K562 (cell line): ENCODE measurements around the gene LUM. TPM values are rescaled to one million over a fixed set of nuclear protein-coding genes. Genes with fewer than 3 reads are reported as not detected.

Source experiments
- ATAC-seq: fragments of 200-7000 bp; cut with Tn5 transposase; 3 replicates; pipeline ENCODE4 v1.9.1; 2020; ENCODE audit warnings: moderate library complexity
- BruUV-seq: library from RNA; stranded (reverse); fragments of 400-500 nt; replicated peaks from 2 replicates; lab custom pipeline; 2021; lab: Mats Ljungman, UMichigan
- CTCF ChIA-PET: fragments of 300-600 bp; formaldehyde crosslinking; extraction: SDS; loops from one replicate; lab custom pipeline; 2021; ENCODE audit warnings: low intra/inter-chr PET ratio; lab: Yijun Ruan, JAX
- POLR2A ChIA-PET: fragments of 300-600, 350-650 bp; sonication (Branson Sonifier 250); formaldehyde crosslinking; extraction: SDS; loops from one replicate; lab custom pipeline; 2021; ENCODE audit warnings: antibody characterized with exemption, inconsistent platforms; lab: Yijun Ruan, JAX
- DNase-seq, 4 experiments: peaks; one replicate each; pipeline versions ENCODE4 v3.0.0 to v3.0.0-alpha.2; 2011 to 2018; ENCODE audit warnings: low spot score in 3 of 4, mixed read lengths in 3 of 4; ENCODE audit errors: extremely low read depth in 1 of 4
- FAIRE-seq: peaks from 2 replicates; lab custom pipeline; 2011; peaks lifted over from hg19 to GRCh38; lab: Jason Lieb, UNC
- H2AFZ ChIP-seq: 2 replicates; pipeline ENCODE4 v1.6.0; 2011; ENCODE audit warnings: low read depth, low read length, control low read depth, inconsistent platforms
- H3K27ac ChIP-seq: fragments of 200-600 bp; 3 replicates; pipeline ENCODE4 v1.8.0; 2011; ENCODE audit warnings: low read depth, mild to moderate bottlenecking, control low read depth, inconsistent platforms, low read length, moderate library complexity, mixed read lengths; ENCODE audit errors: extremely low read depth
- H3K27me3 ChIP-seq, 2 experiments: fragments of 300-600 bp in 1 of 2; 2 replicates in 1 of 2; 3 replicates in 1 of 2; pipeline versions ENCODE4 v1.6.0 to v1.8.0; 2011; ENCODE audit warnings: inconsistent platforms in 2 of 2, low read length in 2 of 2, mild to moderate bottlenecking in 1 of 2, mixed read lengths in 1 of 2, moderate library complexity in 1 of 2; ENCODE audit not compliant: control insufficient read depth in 2 of 2, insufficient read depth in 2 of 2
- H3K36me3 ChIP-seq: fragments of 300-600 bp; 3 replicates; pipeline ENCODE4 v1.8.0; 2011; ENCODE audit warnings: mild to moderate bottlenecking, low read length, inconsistent platforms; ENCODE audit not compliant: control insufficient read depth, insufficient read depth
- H3K4me1 ChIP-seq, 2 experiments: fragments of 200-600 bp in 1 of 2; replicated peaks in 1 of 2; 2 replicates in 1 of 2; 3 replicates in 1 of 2; pipeline versions ENCODE4 v1.5.1 to v1.8.0; 2011; ENCODE audit warnings: inconsistent platforms in 2 of 2, low read length in 2 of 2, mild to moderate bottlenecking in 1 of 2, mixed read lengths in 1 of 2, moderate library complexity in 1 of 2; ENCODE audit not compliant: control insufficient read depth in 2 of 2, insufficient read depth in 2 of 2
- H3K4me2 ChIP-seq: 2 replicates; pipeline ENCODE4 v1.6.1; 2011; ENCODE audit warnings: low read length, control low read depth, inconsistent platforms, mixed read lengths; ENCODE audit not compliant: insufficient read depth
- H3K4me3 ChIP-seq: fragments of 200-600 bp; sonication (generic), shearing (Covaris generic); 2 replicates; pipeline ENCODE4 v1.5.1; 2016; ENCODE audit warnings: control low read depth, inconsistent platforms
- H3K79me2 ChIP-seq: fragments of 200-600 bp; 3 replicates; pipeline ENCODE4 v1.8.0; 2011; ENCODE audit warnings: low read length, inconsistent platforms; ENCODE audit not compliant: control insufficient read depth, insufficient read depth
- H3K9ac ChIP-seq, 2 experiments: 2 replicates each; pipeline versions ENCODE4 v1.6.0 to v1.6.1; 2011; ENCODE audit warnings: low read depth in 2 of 2, low read length in 2 of 2, control low read depth in 1 of 2, inconsistent platforms in 1 of 2, mild to moderate bottlenecking in 1 of 2, mixed read lengths in 1 of 2; ENCODE audit not compliant: insufficient read depth in 1 of 2
- H3K9me1 ChIP-seq: one replicate; pipeline ENCODE4 v1.6.0; 2011; ENCODE audit warnings: inconsistent platforms, mild to moderate bottlenecking, low read length, moderate library complexity; ENCODE audit not compliant: control insufficient read depth, insufficient read depth
- H3K9me3 ChIP-seq: replicated peaks from 2 replicates; pipeline ENCODE4 v1.5.1; 2011; ENCODE audit warnings: low read depth, low read length, inconsistent platforms; ENCODE audit not compliant: control insufficient read depth, insufficient read depth
- H4K20me1 ChIP-seq: replicated peaks from 2 replicates; pipeline ENCODE4 v1.6.1; 2011; ENCODE audit warnings: low read length, inconsistent platforms, mixed read lengths; ENCODE audit not compliant: control insufficient read depth, insufficient read depth
- CBX1 ChIP-seq: sonication (generic); IDR thresholded peaks from 2 replicates; pipeline ENCODE4 v1.6.1; 2016; ENCODE audit warnings: antibody characterized with exemption, low read depth, mild to moderate bottlenecking
- CREBBP ChIP-seq: IDR thresholded peaks from one replicate; pipeline ENCODE4 v1.6.1; 2012; ENCODE audit warnings: low read depth, mild to moderate bottlenecking, control low read depth, inconsistent platforms, low read length
- GABPA ChIP-seq: fragments of 200-800 bp; sonication (Bioruptor generic); conservative IDR thresholded peaks from 2 replicates; pipeline ENCODE4 v1.6.1; 2016; ENCODE audit warnings: low read depth, missing genetic modification characterization, missing compliant biosample characterization
- HLTF ChIP-seq: fragments of 450-650 bp; IDR thresholded peaks from 2 replicates; pipeline ENCODE4 v1.6.1; 2016
- ZFPM2 ChIP-seq: fragments of 250-450 bp; sonication (Bioruptor Pico); IDR thresholded peaks from 2 replicates; pipeline ENCODE4 v1.5.1; 2022; ENCODE audit warnings: mild to moderate bottlenecking
- ZNF57 ChIP-seq: fragments of 450-650 bp; formaldehyde crosslinking; IDR thresholded peaks from 2 replicates; pipeline ENCODE4 v1.4.0; 2020; ENCODE audit warnings: mild to moderate bottlenecking, moderate library complexity
- WGBS: fragments of 100-300 bp; shearing (Covaris generic); methylation state at CpG from one replicate; pipeline ENCODE4 v1.1.6; 2016; ENCODE audit warnings: low coverage, mixed read lengths; ENCODE audit not compliant: insufficient coverage; ENCODE audit errors: missing lambda C conversion rate; 5-methylcytosine and 5-hydroxymethylcytosine counted together
- in situ Hi-C: fragments of 300-500 bp; cut with MboI; formaldehyde crosslinking; loops from 4 replicates; pipeline ENCODE4 v1.15.0; 2018; ENCODE audit warnings: inconsistent platforms, mixed read lengths
- intact Hi-C: fragments of 100-400 bp; cut with micrococcal nuclease; formaldehyde crosslinking; loops from 2 replicates; pipeline ENCODE4 v1.14.2; 2022
- polyA plus RNA-seq, 8 experiments: library from polyadenylated mRNA; depleted of rRNA in 4 of 8; stranded (reverse) in 5 of 8; unstranded in 3 of 8; fragments of >200 nt; fragmentation: Nextera tagmentation in 2 of 8; fragmentation: Illumina TruSeq in 1 of 8; extraction: Ambion mirVana in 2 of 8; extraction: Trizol in 1 of 8; gene quantifications; 2 replicates each; pipeline versions ENCODE4 v1.2.1 to v1.2.3, GENCODE V29; 2011 to 2014; ENCODE audit warnings: inconsistent platforms in 1 of 8, missing spikeins in 1 of 8
- total RNA-seq, 7 experiments: library from RNA; depleted of rRNA in 6 of 7; stranded (reverse); fragments of >200 nt in 6 of 7; fragmentation: Illumina TruSeq in 2 of 7; extraction: Trizol in 2 of 7; gene quantifications; 2 replicates each; pipeline versions ENCODE4 v1.2.1 to v1.2.3, GENCODE V29; 2011 to 2021; ENCODE audit warnings: low replicate concordance in 1 of 7
- TF ChIP-seq, protein P1 (sequence below), 2 experiments: IDR thresholded peaks; 2 replicates each; pipeline ENCODE4 v1.6.1; 2011; ENCODE audit warnings: borderline replicate concordance in 1 of 2, control low read depth in 1 of 2, low read depth in 1 of 2, low read length in 1 of 2, mild to moderate bottlenecking in 1 of 2, mixed read lengths in 1 of 2, moderate library complexity in 1 of 2; ENCODE audit not compliant: insufficient read depth in 1 of 2, insufficient read length in 1 of 2, poor library complexity in 1 of 2, severe bottlenecking in 1 of 2; ENCODE audit errors: extremely low read depth in 1 of 2
- TF ChIP-seq, protein P2 (sequence below): fragments of 250-450 bp; sonication (Bioruptor Pico); IDR thresholded peaks from 2 replicates; pipeline ENCODE4 v1.8.0; 2022; ENCODE audit warnings: inconsistent platforms
- TF ChIP-seq, protein P3 (sequence below): fragments of 200-800 bp; sonication (Bioruptor generic); IDR thresholded peaks from 2 replicates; pipeline ENCODE4 v1.6.1; 2017; ENCODE audit warnings: missing genetic modification characterization, missing compliant biosample characterization
- TF ChIP-seq, protein P4 (sequence below): IDR thresholded peaks from 2 replicates; pipeline ENCODE4 v1.6.1; 2011; ENCODE audit warnings: borderline replicate concordance, low read depth, mild to moderate bottlenecking, moderate library complexity, low read length; ENCODE audit not compliant: insufficient read depth, poor library complexity, severe bottlenecking

Gene LUM
- total and polyA plus RNA-seq, 9 of the 15 experiments (the other 6 are each of a cell fraction or from before 2014, with no cell fraction given), result 0.40 TPM; not detected in 8

DNA sequence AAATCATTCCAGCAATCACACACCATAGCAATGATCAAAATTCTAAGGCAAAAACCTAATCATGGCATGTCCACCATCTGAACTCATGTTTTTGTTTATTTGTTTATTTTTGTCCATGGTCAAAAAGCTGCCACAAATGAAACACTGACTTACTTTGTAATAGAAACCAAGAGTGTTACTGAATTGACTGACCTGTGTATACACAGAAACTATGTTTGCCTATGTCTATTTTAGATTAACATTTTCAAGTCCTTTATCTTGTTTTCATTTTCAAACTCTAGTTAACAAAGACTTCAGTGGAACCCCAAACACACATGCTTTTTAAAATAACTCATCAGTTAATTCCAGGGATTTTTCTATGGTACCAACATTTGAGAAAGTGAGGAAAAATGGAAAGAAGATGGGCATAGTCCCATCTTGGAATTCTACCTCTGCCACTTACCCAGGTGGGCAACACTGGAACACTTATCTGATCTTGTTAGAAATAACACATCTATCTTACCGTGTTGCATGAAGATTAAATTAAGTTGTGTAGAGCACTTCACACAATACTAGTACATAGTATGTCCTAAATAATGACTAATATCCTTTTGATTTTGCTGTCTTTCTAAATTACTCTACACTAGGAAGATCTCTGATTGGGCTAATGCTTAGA, 6.4 kb downstream of the LUM start:
- Histone ChIP-seq H3K9ac (no peak overlapping the region), H3K4me2 (no peak overlapping the region), H3K4me1 (no peaks in the 10 kb centered on the region), H3K4me3 (no peak overlapping the region), H3K9me3 (no peaks in the 10 kb centered on the region), H3K79me2 (no peaks in the 10 kb centered on the region), H3K36me3 (no peaks in the 10 kb centered on the region), H3K9me1 (no peaks in the 10 kb centered on the region), H4K20me1 (no peaks in the 10 kb centered on the region), H3K27ac (no peak overlapping the region), H2AFZ (no peak overlapping the region), H3K27me3 (no peaks in the 10 kb centered on the region)
- no peak for FAIRE-seq
- in situ Hi-C loops (no loop called here), intact Hi-C loops (loop anchor here (5.0 to 10.0 kb wide), 2 partner anchors 128 to 220 kb away; no protein-coding TSS in a partner anchor)
- ChIA-PET CTCF (no interaction called here), POLR2A (no interaction called here)
- DNase-seq, result no peak
- BruUV-seq, result no TSS peak
- 0% methylated on average over 1 of the region's 1 CpG for WGBS
- ATAC-seq, result no peak
- TF ChIP-seq, protein P1, sequence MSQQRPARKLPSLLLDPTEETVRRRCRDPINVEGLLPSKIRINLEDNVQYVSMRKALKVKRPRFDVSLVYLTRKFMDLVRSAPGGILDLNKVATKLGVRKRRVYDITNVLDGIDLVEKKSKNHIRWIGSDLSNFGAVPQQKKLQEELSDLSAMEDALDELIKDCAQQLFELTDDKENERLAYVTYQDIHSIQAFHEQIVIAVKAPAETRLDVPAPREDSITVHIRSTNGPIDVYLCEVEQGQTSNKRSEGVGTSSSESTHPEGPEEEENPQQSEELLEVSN (IDR thresholded peaks at IDR 0.05; ENCODE audit: borderline replicate concordance in 1 of 2, extremely low read depth in 1 of 2, insufficient read depth in 1 of 2, insufficient read length in 1 of 2, low read depth in 1 of 2, low read length in 1 of 2, poor library complexity in 1 of 2, severe bottlenecking in 1 of 2), result no peak
- TF ChIP-seq GABPA (tag), result no peak
- TF ChIP-seq, protein P2, sequence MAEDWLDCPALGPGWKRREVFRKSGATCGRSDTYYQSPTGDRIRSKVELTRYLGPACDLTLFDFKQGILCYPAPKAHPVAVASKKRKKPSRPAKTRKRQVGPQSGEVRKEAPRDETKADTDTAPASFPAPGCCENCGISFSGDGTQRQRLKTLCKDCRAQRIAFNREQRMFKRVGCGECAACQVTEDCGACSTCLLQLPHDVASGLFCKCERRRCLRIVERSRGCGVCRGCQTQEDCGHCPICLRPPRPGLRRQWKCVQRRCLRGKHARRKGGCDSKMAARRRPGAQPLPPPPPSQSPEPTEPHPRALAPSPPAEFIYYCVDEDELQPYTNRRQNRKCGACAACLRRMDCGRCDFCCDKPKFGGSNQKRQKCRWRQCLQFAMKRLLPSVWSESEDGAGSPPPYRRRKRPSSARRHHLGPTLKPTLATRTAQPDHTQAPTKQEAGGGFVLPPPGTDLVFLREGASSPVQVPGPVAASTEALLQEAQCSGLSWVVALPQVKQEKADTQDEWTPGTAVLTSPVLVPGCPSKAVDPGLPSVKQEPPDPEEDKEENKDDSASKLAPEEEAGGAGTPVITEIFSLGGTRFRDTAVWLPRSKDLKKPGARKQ, result no peak
- no peak for TF ChIP-seq ZNF57 (CRISPR knock-in tag)
- TF ChIP-seq ZFPM2 (CRISPR knock-in tag), result no peak
- no peak for TF ChIP-seq HLTF
- TF ChIP-seq, protein P3, sequence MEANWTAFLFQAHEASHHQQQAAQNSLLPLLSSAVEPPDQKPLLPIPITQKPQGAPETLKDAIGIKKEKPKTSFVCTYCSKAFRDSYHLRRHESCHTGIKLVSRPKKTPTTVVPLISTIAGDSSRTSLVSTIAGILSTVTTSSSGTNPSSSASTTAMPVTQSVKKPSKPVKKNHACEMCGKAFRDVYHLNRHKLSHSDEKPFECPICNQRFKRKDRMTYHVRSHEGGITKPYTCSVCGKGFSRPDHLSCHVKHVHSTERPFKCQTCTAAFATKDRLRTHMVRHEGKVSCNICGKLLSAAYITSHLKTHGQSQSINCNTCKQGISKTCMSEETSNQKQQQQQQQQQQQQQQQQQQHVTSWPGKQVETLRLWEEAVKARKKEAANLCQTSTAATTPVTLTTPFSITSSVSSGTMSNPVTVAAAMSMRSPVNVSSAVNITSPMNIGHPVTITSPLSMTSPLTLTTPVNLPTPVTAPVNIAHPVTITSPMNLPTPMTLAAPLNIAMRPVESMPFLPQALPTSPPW (CRISPR knock-in tag), result no peak
- no peak for TF ChIP-seq CREBBP
- TF ChIP-seq, protein P4, sequence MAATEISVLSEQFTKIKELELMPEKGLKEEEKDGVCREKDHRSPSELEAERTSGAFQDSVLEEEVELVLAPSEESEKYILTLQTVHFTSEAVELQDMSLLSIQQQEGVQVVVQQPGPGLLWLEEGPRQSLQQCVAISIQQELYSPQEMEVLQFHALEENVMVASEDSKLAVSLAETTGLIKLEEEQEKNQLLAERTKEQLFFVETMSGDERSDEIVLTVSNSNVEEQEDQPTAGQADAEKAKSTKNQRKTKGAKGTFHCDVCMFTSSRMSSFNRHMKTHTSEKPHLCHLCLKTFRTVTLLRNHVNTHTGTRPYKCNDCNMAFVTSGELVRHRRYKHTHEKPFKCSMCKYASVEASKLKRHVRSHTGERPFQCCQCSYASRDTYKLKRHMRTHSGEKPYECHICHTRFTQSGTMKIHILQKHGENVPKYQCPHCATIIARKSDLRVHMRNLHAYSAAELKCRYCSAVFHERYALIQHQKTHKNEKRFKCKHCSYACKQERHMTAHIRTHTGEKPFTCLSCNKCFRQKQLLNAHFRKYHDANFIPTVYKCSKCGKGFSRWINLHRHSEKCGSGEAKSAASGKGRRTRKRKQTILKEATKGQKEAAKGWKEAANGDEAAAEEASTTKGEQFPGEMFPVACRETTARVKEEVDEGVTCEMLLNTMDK, result no peak
- no peak for TF ChIP-seq CBX1
